CD4-positive, CD25-positive, alpha-beta regulatory T cell (primary cell): Measurements from ENCODE around the gene IRF9. TPM values are rescaled to one million over a fixed set of nuclear protein-coding genes. Genes with fewer than 3 reads are reported as not detected.
"Not testable (repeated sequence)": the region's sequence is repeated elsewhere in the genome, so short reads cannot be mapped to it uniquely, and the experiment has no call there.

Source experiments
- ATAC-seq, 2 donors: fragments of 150-1000 bp; cut with Tn5 transposase; one replicate each; pipeline ENCODE4 v1.10.0; 2021; ENCODE audit warnings: low read depth in 2 of 2, moderate number of reproducible peaks in 2 of 2, moderate library complexity in 1 of 2
- DNase-seq, 3 donors: peaks; one replicate each; pipeline versions ENCODE4 v3.0.0 to v3.0.0-alpha.2; 2012 to 2022; ENCODE audit warnings: mixed read lengths in 1 of 3
- H3K27ac ChIP-seq: one replicate; pipeline ENCODE4 v1.7.0; 2013; ENCODE audit warnings: mild to moderate bottlenecking, low read length; ENCODE audit not compliant: insufficient read depth, poor library complexity, severe bottlenecking
- H3K27me3 ChIP-seq: one replicate; pipeline ENCODE4 v1.7.0; 2013; ENCODE audit warnings: low read length; ENCODE audit not compliant: control insufficient read depth, insufficient read depth
- H3K36me3 ChIP-seq: one replicate; pipeline ENCODE4 v1.7.0; 2013; ENCODE audit warnings: mild to moderate bottlenecking, low read length, moderate library complexity; ENCODE audit not compliant: control insufficient read depth, insufficient read depth
- H3K4me1 ChIP-seq: 2 replicates; pipeline ENCODE4 v1.7.0; 2013; ENCODE audit warnings: mild to moderate bottlenecking, low read length; ENCODE audit not compliant: insufficient read depth, control insufficient read depth, poor library complexity, severe bottlenecking
- H3K4me3 ChIP-seq: one replicate; pipeline ENCODE4 v1.7.0; 2013; ENCODE audit warnings: low read depth, mild to moderate bottlenecking, low read length, moderate library complexity
- H3K9me3 ChIP-seq, 2 experiments: 1 replicate in 1 of 2; 2 replicates in 1 of 2; pipeline ENCODE4 v1.7.0; 2013; ENCODE audit warnings: low read length in 2 of 2, mild to moderate bottlenecking in 1 of 2, moderate library complexity in 1 of 2; ENCODE audit not compliant: control insufficient read depth in 2 of 2
- H3K27ac Mint-ChIP-seq, 3 donors: one replicate each; pipeline ENCODE4 v1.8.0; 2020 to 2022; ENCODE audit warnings: mild to moderate bottlenecking in 3 of 3, mixed read lengths in 3 of 3, moderate library complexity in 2 of 3
- H3K27me3 Mint-ChIP-seq: one replicate; pipeline ENCODE4 v1.8.0; 2022; ENCODE audit warnings: mild to moderate bottlenecking, mixed read lengths
- H3K36me3 Mint-ChIP-seq: one replicate; pipeline ENCODE4 v1.8.0; 2020; ENCODE audit warnings: mixed read lengths
- H3K4me1 Mint-ChIP-seq, 4 donors: one replicate each; pipeline ENCODE4 v1.8.0; 2020 to 2022; ENCODE audit warnings: mixed read lengths in 4 of 4, mild to moderate bottlenecking in 1 of 4
- H3K4me3 Mint-ChIP-seq, 4 donors: one replicate each; pipeline ENCODE4 v1.8.0; 2020 to 2022; ENCODE audit warnings: mild to moderate bottlenecking in 4 of 4, mixed read lengths in 4 of 4, moderate library complexity in 3 of 4
- H3K9me3 Mint-ChIP-seq, 7 donors: one replicate each; pipeline ENCODE4 v1.8.0; 2020 to 2022; ENCODE audit warnings: mixed read lengths in 7 of 7, mild to moderate bottlenecking in 3 of 7, moderate library complexity in 2 of 7
- polyA plus RNA-seq, 4 donors: library from polyadenylated mRNA; unstranded; fragments of 300-500 nt; fragmentation: Illumina TruSeq; gene quantifications; one replicate each; pipeline ENCODE4 v1.2.3, GENCODE V29; 2021
- total RNA-seq: library from RNA; stranded (reverse); gene quantifications from one replicate; pipeline ENCODE4 v1.2.3, GENCODE V29; 2022

The IRF9 gene
- total and polyA plus RNA-seq, 5 donors from 2014 or later = 105 to 369 (median 127) TPM

GRCh38 chr14:24196071-24197055 is 35.3 kb downstream of the IRF9 start:
- peak overlapping the region; percentile 98 for H3K27ac Mint-ChIP-seq
- Histone ChIP-seq H3K27ac (peak overlapping the region; percentile 98), H3K4me3 (peak overlapping the region; percentile 79), H3K4me1 (peaks cover 40% of the 10 kb centered on the region), H3K36me3 (peaks cover 13% of the 10 kb centered on the region), H3K9me3 (no peaks in the 10 kb centered on the region), H3K27me3 (no peaks in the 10 kb centered on the region)
- peaks cover 13% of the 10 kb centered on the region for H3K27me3 Mint-ChIP-seq
- peaks cover 27 to 72% (median 45%) of the 10 kb centered on the region in 4 donors for H3K4me1 Mint-ChIP-seq
- peaks cover 0 to under 1% (median 0%) of the 10 kb centered on the region in 7 donors for H3K9me3 Mint-ChIP-seq
- H3K36me3 Mint-ChIP-seq = peaks cover 19% of the 10 kb centered on the region
- peak in 1 of 3 donors; percentile 35 for DNase-seq
- H3K4me3 Mint-ChIP-seq = peak overlapping the region; percentile 94 to 99 (median 96)
- ATAC-seq = no peak

DNA sequence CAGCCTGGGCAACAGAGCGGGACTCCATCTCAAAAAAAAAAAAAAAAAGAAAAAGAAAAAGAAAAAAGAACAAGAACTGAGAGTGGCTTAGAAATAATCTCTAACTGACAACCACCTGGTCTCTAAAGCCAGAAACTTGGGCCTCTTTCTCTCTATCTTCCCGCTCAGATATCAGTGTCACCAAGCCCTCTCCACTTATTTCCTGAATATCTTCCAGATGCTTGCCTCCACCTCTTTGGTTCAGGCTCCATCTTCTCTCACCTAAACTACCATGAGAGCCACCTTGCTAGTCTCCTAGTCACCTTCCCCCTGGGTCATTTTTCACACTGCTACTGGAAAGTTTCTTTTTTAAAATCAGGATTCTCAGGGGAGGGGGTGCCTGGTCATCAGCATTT is 36.0 kb downstream of the IRF9 start:
- H3K4me1 Mint-ChIP-seq = peaks cover 22 to 69% (median 42%) of the 10 kb centered on the region in 4 donors
- DNase-seq = no peak
- peaks cover 13% of the 10 kb centered on the region for H3K27me3 Mint-ChIP-seq
- Histone ChIP-seq H3K36me3 (peaks cover 12% of the 10 kb centered on the region), H3K4me3 (no peak overlapping the region), H3K4me1 (peaks cover 40% of the 10 kb centered on the region), H3K27ac (no peak overlapping the region), H3K27me3 (no peaks in the 10 kb centered on the region), H3K9me3 (no peaks in the 10 kb centered on the region)
- peaks cover 23% of the 10 kb centered on the region for H3K36me3 Mint-ChIP-seq
- ATAC-seq = no peak
- H3K27ac Mint-ChIP-seq = peak overlapping the region in 1 of 3 donors; percentile 98
- peaks cover 0 to 2% (median 0%) of the 10 kb centered on the region in 7 donors for H3K9me3 Mint-ChIP-seq
- peak overlapping the region; percentile 94 to 99 (median 96) for H3K4me3 Mint-ChIP-seq

- H3K36me3 Mint-ChIP-seq = peaks cover 24% of the 10 kb centered on the region
Measured at GRCh38 chr14:24198814-24199524, 37.9 kb downstream of the IRF9 start.

DNA sequence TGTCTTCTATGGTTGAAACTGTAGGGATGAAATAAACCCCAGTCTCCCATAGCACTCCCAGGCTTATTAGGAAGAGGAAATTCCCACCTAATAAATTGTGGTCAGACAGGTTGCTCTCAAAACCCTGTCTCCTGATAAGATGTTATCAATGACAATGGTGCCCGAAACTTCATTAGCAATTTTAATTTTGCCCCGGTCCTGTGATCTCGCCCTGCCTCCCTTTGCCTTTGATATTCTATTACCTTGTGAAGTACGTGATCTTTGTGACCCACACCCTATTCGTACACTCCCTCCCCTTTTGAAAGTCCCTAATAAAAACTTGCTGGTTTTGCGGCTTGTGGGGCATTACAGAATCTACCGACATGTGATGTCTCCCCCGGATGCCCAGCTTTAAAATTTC is 41.5 kb downstream of the IRF9 start:
- peaks cover 25 to 59% (median 30%) of the 10 kb centered on the region in 4 donors for H3K4me1 Mint-ChIP-seq

More at GRCh38 chr14:24198814-24199524, 37.9 kb downstream of the IRF9 start:
- Mint-ChIP-seq H3K4me1 (peaks cover 22 to 66% (median 40%) of the 10 kb centered on the region in 4 donors), H3K27ac (peak overlapping the region; percentile 70 to 91 (median 77)), H3K27me3 (peaks cover 13% of the 10 kb centered on the region), H3K9me3 (peaks cover 0 to 2% (median 0%) of the 10 kb centered on the region in 7 donors), H3K4me3 (peak overlapping the region in 3 of 4 donors; percentile 4 to 91 (median 38))
- no peak overlapping the region for H3K4me3 ChIP-seq
- H3K27ac ChIP-seq = peak overlapping the region; percentile 23
- H3K27me3 ChIP-seq = no peaks in the 10 kb centered on the region
- ATAC-seq (no peak), DNase-seq (no peak)
- H3K4me1 ChIP-seq = peaks cover 39% of the 10 kb centered on the region
- H3K36me3 ChIP-seq = peaks cover 4% of the 10 kb centered on the region
- H3K9me3 ChIP-seq = no peaks in the 10 kb centered on the region

GRCh38 chr14:24203249-24203886 is 42.3 kb downstream of the IRF9 start:
- not testable (repeated sequence) for H3K27ac ChIP-seq, H3K27me3 Mint-ChIP-seq, H3K9me3 ChIP-seq, H3K4me3 ChIP-seq, H3K4me3 Mint-ChIP-seq, DNase-seq, H3K27me3 ChIP-seq, H3K27ac Mint-ChIP-seq, H3K4me1 ChIP-seq, H3K9me3 Mint-ChIP-seq, ATAC-seq
- H3K36me3 ChIP-seq = peaks cover 30% of the 10 kb centered on the region
- peaks cover 25 to 55% (median 32%) of the 10 kb centered on the region in 4 donors for H3K4me1 Mint-ChIP-seq
- peaks cover 49% of the 10 kb centered on the region for H3K36me3 Mint-ChIP-seq

More for the DNA sequence above, 41.5 kb downstream of the IRF9 start:
- H3K4me3 Mint-ChIP-seq, H3K9me3 Mint-ChIP-seq, DNase-seq, H3K4me1 ChIP-seq, H3K27ac ChIP-seq, H3K4me3 ChIP-seq, H3K27me3 ChIP-seq, ATAC-seq, H3K9me3 ChIP-seq, H3K27me3 Mint-ChIP-seq: not testable (repeated sequence)
- peaks cover 26% of the 10 kb centered on the region for H3K36me3 ChIP-seq
- Mint-ChIP-seq H3K27ac (peak overlapping the region in 1 of 3 donors; percentile 32), H3K36me3 (peaks cover 44% of the 10 kb centered on the region)

- Mint-ChIP-seq H3K27me3 (no peaks in the 10 kb centered on the region), H3K4me1 (peaks cover 15 to 49% (median 24%) of the 10 kb centered on the region in 4 donors), H3K27ac (peak overlapping the region in 1 of 3 donors; percentile 0), H3K9me3 (peaks cover 0 to 2% (median 0%) of the 10 kb centered on the region in 7 donors), H3K36me3 (peaks cover 45% of the 10 kb centered on the region), H3K4me3 (no peak overlapping the region)
- Histone ChIP-seq H3K27me3 (no peaks in the 10 kb centered on the region), H3K27ac (no peak overlapping the region), H3K4me3 (no peak overlapping the region), H3K9me3 (no peaks in the 10 kb centered on the region), H3K4me1 (no peaks in the 10 kb centered on the region), H3K36me3 (peaks cover 39% of the 10 kb centered on the region)
- no peak for ATAC-seq
- DNase-seq = no peak
Measured at GRCh38 chr14:24204163-24205146, 43.4 kb downstream of the IRF9 start.
